ENCODE data around the gene NUDT15. TPM values are rescaled to one million over a fixed set of nuclear protein-coding genes. Genes with fewer than 3 reads are reported as not detected.

NUDT15 gene
- total and polyA plus RNA-seq, 2 donors from 2014 or later, result 11.9 to 19.7 TPM

- FAIRE-seq (no peak), DNase-seq (no peak)
- Histone ChIP-seq H3K9ac (ENCODE audit: low read length in 3 of 3) (no peak overlapping the region), H3K36me3 (ENCODE audit: control insufficient read depth in 2 of 3, insufficient read depth in 3 of 3, low read length in 3 of 3) (no peaks in the 10 kb centered on the region), H3K27me3 (ENCODE audit: control insufficient read depth, insufficient read depth, low read length) (no peaks in the 10 kb centered on the region), H3K4me3 (ENCODE audit: low read length in 3 of 3) (no peak overlapping the region), H3K27ac (ENCODE audit: low read depth in 2 of 2, low read length in 2 of 2) (no peak overlapping the region), H3K9me3 (ENCODE audit: control insufficient read depth in 2 of 3, insufficient read depth in 1 of 3, low read length in 3 of 3) (no peaks in the 10 kb centered on the region), H3K4me1 (ENCODE audit: control insufficient read depth in 2 of 3, insufficient read depth in 2 of 3, low read depth in 1 of 3, low read length in 3 of 3) (peaks cover 0 to 3% (median 0%) of the 10 kb centered on the region in 3 donors)
- no peak for TF ChIP-seq CTCF (IDR thresholded peaks at IDR 0.05; ENCODE audit: borderline replicate concordance, extremely low read depth, insufficient read depth)
- intact Hi-C loops (cut with DNase I), result no loop called here
Observed at GRCh38 chr13:48006396-48006795, 31.1 kb upstream of the NUDT15 start.

GRCh38 chr13:48009284-48009683, 28.2 kb upstream of the NUDT15 start:
- H3K27ac ChIP-seq (ENCODE audit: low read depth in 2 of 2, low read length in 2 of 2), result no peak overlapping the region
- H3K4me3 ChIP-seq (ENCODE audit: low read length in 3 of 3), result no peak overlapping the region
- no peaks in the 10 kb centered on the region for H3K9me3 ChIP-seq (ENCODE audit: control insufficient read depth in 2 of 3, insufficient read depth in 1 of 3, low read length in 3 of 3)
- TF ChIP-seq CTCF (IDR thresholded peaks at IDR 0.05; ENCODE audit: borderline replicate concordance, extremely low read depth, insufficient read depth), result no peak
- H3K4me1 ChIP-seq (ENCODE audit: control insufficient read depth in 2 of 3, insufficient read depth in 2 of 3, low read depth in 1 of 3, low read length in 3 of 3), result no peaks in the 10 kb centered on the region
- FAIRE-seq (no peak), DNase-seq (no peak)
- intact Hi-C loops (cut with DNase I), result no loop called here
- H3K27me3 ChIP-seq (ENCODE audit: control insufficient read depth, insufficient read depth, low read length), result no peaks in the 10 kb centered on the region
- H3K9ac ChIP-seq (ENCODE audit: low read length in 3 of 3), result no peak overlapping the region
- no peaks in the 10 kb centered on the region for H3K36me3 ChIP-seq (ENCODE audit: control insufficient read depth in 2 of 3, insufficient read depth in 3 of 3, low read length in 3 of 3)

- H3K9ac ChIP-seq (ENCODE audit: low read length in 3 of 3), result no peak overlapping the region
- no peaks in the 10 kb centered on the region for H3K27me3 ChIP-seq (ENCODE audit: control insufficient read depth, insufficient read depth, low read length)
- no peaks in the 10 kb centered on the region for H3K36me3 ChIP-seq (ENCODE audit: control insufficient read depth in 2 of 3, insufficient read depth in 3 of 3, low read length in 3 of 3)
- H3K4me3 ChIP-seq (ENCODE audit: low read length in 3 of 3), result no peak overlapping the region
- no peak for FAIRE-seq
- no peak for TF ChIP-seq CTCF (IDR thresholded peaks at IDR 0.05; ENCODE audit: borderline replicate concordance, extremely low read depth, insufficient read depth)
- intact Hi-C loops (cut with DNase I), result no loop called here
- no peaks in the 10 kb centered on the region for H3K4me1 ChIP-seq (ENCODE audit: control insufficient read depth in 2 of 3, insufficient read depth in 2 of 3, low read depth in 1 of 3, low read length in 3 of 3)
- no peaks in the 10 kb centered on the region for H3K9me3 ChIP-seq (ENCODE audit: control insufficient read depth in 2 of 3, insufficient read depth in 1 of 3, low read length in 3 of 3)
- no peak overlapping the region for H3K27ac ChIP-seq (ENCODE audit: low read depth in 2 of 2, low read length in 2 of 2)
- DNase-seq, result peak in 1 of 5 donors; percentile 19
Observed at GRCh38 chr13:48010698-48011097, 26.8 kb upstream of the NUDT15 start.

- H3K36me3 ChIP-seq (ENCODE audit: control insufficient read depth in 2 of 3, insufficient read depth in 3 of 3, low read length in 3 of 3), result no peaks in the 10 kb centered on the region
- no peak overlapping the region for H3K4me3 ChIP-seq (ENCODE audit: low read length in 3 of 3)
- no peak overlapping the region for H3K9ac ChIP-seq (ENCODE audit: low read length in 3 of 3)
- FAIRE-seq (no peak), DNase-seq (no peak)
- no peaks in the 10 kb centered on the region for H3K27me3 ChIP-seq (ENCODE audit: control insufficient read depth, insufficient read depth, low read length)
- no peaks in the 10 kb centered on the region for H3K4me1 ChIP-seq (ENCODE audit: control insufficient read depth in 2 of 3, insufficient read depth in 2 of 3, low read depth in 1 of 3, low read length in 3 of 3)
- no peak for TF ChIP-seq CTCF (IDR thresholded peaks at IDR 0.05; ENCODE audit: borderline replicate concordance, extremely low read depth, insufficient read depth)
- H3K9me3 ChIP-seq (ENCODE audit: control insufficient read depth in 2 of 3, insufficient read depth in 1 of 3, low read length in 3 of 3), result no peaks in the 10 kb centered on the region
- H3K27ac ChIP-seq (ENCODE audit: low read depth in 2 of 2, low read length in 2 of 2), result no peak overlapping the region
- intact Hi-C loops (cut with DNase I), result no loop called here
Observed at GRCh38 chr13:48012668-48013067, 24.9 kb upstream of the NUDT15 start.
